ENCODE data around the gene NAA15. TPM values are rescaled to one million over a fixed set of nuclear protein-coding genes. Genes with fewer than 3 reads are reported as not detected.
"Not testable (repeated sequence)": the region's sequence is repeated elsewhere in the genome, so short reads cannot be mapped to it uniquely, and the experiment has no call there.

NAA15 gene
- total RNA-seq, 2 donors from 2014 or later = 24.4 to 41.0 TPM

- Histone ChIP-seq H3K27me3 (replicated peaks; ENCODE audit: insufficient read depth) (no peaks in the 10 kb centered on the region), H3K9me3 (peaks cover 9% of the 10 kb centered on the region), H3K27ac (no peak overlapping the region), H3K4me3 (no peak overlapping the region), H3K4me1 (ENCODE audit: control insufficient read depth in 1 of 2, low read depth in 2 of 2) (no peaks in the 10 kb centered on the region), H3K36me3 (peaks cover 6% of the 10 kb centered on the region)
- TF ChIP-seq CTCF (IDR thresholded peaks at IDR 0.05) = no peak
- ATAC-seq (ENCODE audit: insufficient number of reproducible peaks, low FRiP score, low read depth) = no peak
- DNase-seq (ENCODE audit: low spot score) = no peak
Observed at GRCh38 chr4:139443661-139444060, 142.4 kb downstream of the NAA15 start.

- ATAC-seq (ENCODE audit: insufficient number of reproducible peaks, low FRiP score, low read depth); H3K36me3 ChIP-seq; H3K9me3 ChIP-seq; H3K4me1 ChIP-seq (ENCODE audit: control insufficient read depth in 1 of 2, low read depth in 2 of 2); H3K27me3 ChIP-seq (replicated peaks; ENCODE audit: insufficient read depth); H3K4me3 ChIP-seq; DNase-seq (ENCODE audit: low spot score); H3K27ac ChIP-seq: not testable (repeated sequence)
Observed at GRCh38 chr4:139444881-139445280, 143.6 kb downstream of the NAA15 start.

- not testable (repeated sequence) for H3K4me3 ChIP-seq; H3K27ac ChIP-seq; DNase-seq (ENCODE audit: low spot score); H3K9me3 ChIP-seq; H3K36me3 ChIP-seq; ATAC-seq (ENCODE audit: insufficient number of reproducible peaks, low FRiP score, low read depth); H3K4me1 ChIP-seq (ENCODE audit: control insufficient read depth in 1 of 2, low read depth in 2 of 2); H3K27me3 ChIP-seq (replicated peaks; ENCODE audit: insufficient read depth)
Observed at GRCh38 chr4:139447078-139447477, 145.8 kb downstream of the NAA15 start.

- no peak overlapping the region for H3K4me3 ChIP-seq
- H3K27me3 ChIP-seq (replicated peaks; ENCODE audit: insufficient read depth) = no peaks in the 10 kb centered on the region
- H3K9me3 ChIP-seq = no peaks in the 10 kb centered on the region
- DNase-seq (ENCODE audit: low spot score) = no peak
- no peaks in the 10 kb centered on the region for H3K36me3 ChIP-seq
- no peak overlapping the region for H3K27ac ChIP-seq
- H3K4me1 ChIP-seq (ENCODE audit: control insufficient read depth in 1 of 2, low read depth in 2 of 2) = peaks cover 7 to 19% of the 10 kb centered on the region in 2 donors
- no peak for TF ChIP-seq CTCF (IDR thresholded peaks at IDR 0.05)
- ATAC-seq (ENCODE audit: insufficient number of reproducible peaks, low FRiP score, low read depth) = no peak
Observed at GRCh38 chr4:139450586-139450985, 149.3 kb downstream of the NAA15 start.

- DNase-seq (ENCODE audit: low spot score) (no peak), ATAC-seq (ENCODE audit: insufficient number of reproducible peaks, low FRiP score, low read depth) (no peak)
- peaks cover 18 to 33% of the 10 kb centered on the region in 2 donors for H3K4me1 ChIP-seq (ENCODE audit: control insufficient read depth in 1 of 2, low read depth in 2 of 2)
- H3K36me3 ChIP-seq = no peaks in the 10 kb centered on the region
- peak overlapping the region; percentile 93 for H3K4me3 ChIP-seq
- TF ChIP-seq CTCF (IDR thresholded peaks at IDR 0.05) = no peak
- H3K9me3 ChIP-seq = no peaks in the 10 kb centered on the region
- H3K27ac ChIP-seq = no peak overlapping the region
- no peaks in the 10 kb centered on the region for H3K27me3 ChIP-seq (replicated peaks; ENCODE audit: insufficient read depth)
Observed at GRCh38 chr4:139451997-139452396, 150.7 kb downstream of the NAA15 start.

- Histone ChIP-seq H3K4me1 (ENCODE audit: control insufficient read depth in 1 of 2, low read depth in 2 of 2) (peaks cover 27 to 40% of the 10 kb centered on the region in 2 donors), H3K36me3 (no peaks in the 10 kb centered on the region), H3K4me3 (peak overlapping the region; percentile 93), H3K9me3 (no peaks in the 10 kb centered on the region), H3K27me3 (replicated peaks; ENCODE audit: insufficient read depth) (no peaks in the 10 kb centered on the region), H3K27ac (peak overlapping the region; percentile 79 to 96)
- no peak for DNase-seq (ENCODE audit: low spot score)
- peak; percentile 8 for ATAC-seq (ENCODE audit: insufficient number of reproducible peaks, low FRiP score, low read depth)
- peak; percentile 29 for TF ChIP-seq CTCF (IDR thresholded peaks at IDR 0.05)
Observed at GRCh38 chr4:139453041-139453370, 151.7 kb downstream of the NAA15 start.
